Measurements from ENCODE around the gene CAPN14.

DNA sequence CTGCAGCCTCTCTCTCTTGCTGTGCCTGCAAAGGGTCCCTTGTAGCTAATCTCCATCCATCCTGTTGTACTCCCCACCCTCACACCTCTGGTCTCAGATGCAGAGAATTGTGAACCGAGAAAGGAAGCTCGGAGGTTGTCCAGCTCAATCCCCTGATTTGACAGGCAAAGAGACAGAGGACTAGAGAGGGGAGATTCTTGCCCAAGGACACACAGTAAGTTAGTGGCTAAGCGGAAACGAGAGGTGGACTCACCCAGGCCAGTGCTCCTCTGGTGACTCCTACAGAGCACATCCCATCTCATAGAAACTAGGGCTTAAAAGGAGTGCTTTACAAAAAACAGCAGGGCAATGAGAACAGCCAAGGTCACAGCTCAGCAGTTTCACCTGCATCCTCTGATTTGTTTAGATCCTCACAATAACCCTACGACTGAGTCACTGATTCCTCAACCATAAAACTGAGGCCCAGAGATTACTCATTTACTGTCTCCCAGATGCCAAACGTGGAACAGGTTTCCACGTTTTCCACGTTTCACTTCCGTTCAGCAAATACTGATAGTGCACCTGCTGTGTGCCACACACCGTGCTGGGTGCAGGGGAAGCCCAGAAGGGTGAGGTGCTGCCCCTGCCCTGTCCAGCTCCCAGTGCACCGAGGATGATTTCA is 38.7 kb upstream of the CAPN14 start:
- TF ChIP-seq EP300 (IDR thresholded peaks at IDR 0.05) (no peak), POLR2AphosphoS5 (IDR thresholded peaks at IDR 0.05) (no peak)
- TF ChIP-seq, protein P1, sequence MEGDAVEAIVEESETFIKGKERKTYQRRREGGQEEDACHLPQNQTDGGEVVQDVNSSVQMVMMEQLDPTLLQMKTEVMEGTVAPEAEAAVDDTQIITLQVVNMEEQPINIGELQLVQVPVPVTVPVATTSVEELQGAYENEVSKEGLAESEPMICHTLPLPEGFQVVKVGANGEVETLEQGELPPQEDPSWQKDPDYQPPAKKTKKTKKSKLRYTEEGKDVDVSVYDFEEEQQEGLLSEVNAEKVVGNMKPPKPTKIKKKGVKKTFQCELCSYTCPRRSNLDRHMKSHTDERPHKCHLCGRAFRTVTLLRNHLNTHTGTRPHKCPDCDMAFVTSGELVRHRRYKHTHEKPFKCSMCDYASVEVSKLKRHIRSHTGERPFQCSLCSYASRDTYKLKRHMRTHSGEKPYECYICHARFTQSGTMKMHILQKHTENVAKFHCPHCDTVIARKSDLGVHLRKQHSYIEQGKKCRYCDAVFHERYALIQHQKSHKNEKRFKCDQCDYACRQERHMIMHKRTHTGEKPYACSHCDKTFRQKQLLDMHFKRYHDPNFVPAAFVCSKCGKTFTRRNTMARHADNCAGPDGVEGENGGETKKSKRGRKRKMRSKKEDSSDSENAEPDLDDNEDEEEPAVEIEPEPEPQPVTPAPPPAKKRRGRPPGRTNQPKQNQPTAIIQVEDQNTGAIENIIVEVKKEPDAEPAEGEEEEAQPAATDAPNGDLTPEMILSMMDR (IDR thresholded peaks at IDR 0.05), result no peak

All from gastroesophageal sphincter (tissue), 3 donors.